PC-3 (cell line): ENCODE data around the gene ARMH4.

ENCODE experiments used
- CTCF ChIP-seq: fragments of 300-600 bp; sonication (generic); conservative IDR thresholded peaks from 2 replicates; pipeline ENCODE4 v1.5.1; 2017; ENCODE audit warnings: antibody characterized with exemption, low read depth, mild to moderate bottlenecking, low read length
- EZH2 ChIP-seq: fragments of 300-600 bp; sonication (generic); IDR thresholded peaks from one replicate; pipeline ENCODE4 v1.6.1; 2017; ENCODE audit warnings: antibody characterized with exemption, mild to moderate bottlenecking, low read length; ENCODE audit not compliant: unreplicated experiment

GRCh38 chr14:58104808-58105207 lies 47.2 kb downstream of the ARMH4 start:
- TF ChIP-seq EZH2 (no peak), CTCF (no peak)
